ENCODE measurements around the gene SYT15. TPM values are rescaled to one million over a fixed set of nuclear protein-coding genes. Genes with fewer than 3 reads are reported as not detected.
"Not testable (repeated sequence)": the region's sequence is repeated elsewhere in the genome, so short reads cannot be mapped to it uniquely, and the experiment has no call there.

Gene SYT15
- total and polyA plus RNA-seq, 2 of the 13 experiments (the other 11 are each of a cell fraction or from before 2014, with no cell fraction given) = 0.24 to 0.38 TPM

GRCh38 chr10:46567151-46567550, 11.8 kb upstream of the SYT15 start:
- POLR2A ChIA-PET; intact Hi-C loops (cut with micrococcal nuclease; ENCODE audit: unreplicated experiment); in situ Hi-C loops (cut with HindIII; ENCODE audit: extremely low pct_ligation_motif_present, low pct_unique_long_range_greater_than_20kb): not testable (repeated sequence)

GRCh38 chr10:46570655-46571054, 8.3 kb upstream of the SYT15 start:
- H3K4me2 ChIP-seq (ENCODE audit: low read depth, low read length); intact Hi-C loops (cut with micrococcal nuclease; ENCODE audit: unreplicated experiment); POLR2A ChIA-PET; H3K4me1 ChIP-seq (ENCODE audit: insufficient read depth, low read length); DNase-seq (ENCODE audit: low spot score); BruUV-seq (replicated peaks); FAIRE-seq; H3K36me3 ChIP-seq (replicated peaks in 1 of 2; ENCODE audit: control insufficient read depth in 1 of 2, insufficient read depth in 2 of 2, low read length in 2 of 2); H3K79me2 ChIP-seq (ENCODE audit: insufficient read depth, low read length); H3K9me3 ChIP-seq (ENCODE audit: low read length); H4K20me1 ChIP-seq (ENCODE audit: insufficient read depth, low read length); ATAC-seq; CTCF ChIA-PET (ENCODE audit: low intra/inter-chr PET ratio, low total read pairs); H3K27ac ChIP-seq (ENCODE audit: extremely low read length, insufficient read depth, low read length); H2AFZ ChIP-seq (ENCODE audit: low read length); in situ Hi-C loops (cut with HindIII; ENCODE audit: extremely low pct_ligation_motif_present, low pct_unique_long_range_greater_than_20kb); H3K4me3 ChIP-seq (replicated peaks in 1 of 3; ENCODE audit: insufficient read depth in 1 of 3, low read depth in 2 of 3, low read length in 3 of 3); H3K9ac ChIP-seq (ENCODE audit: insufficient read depth, low read depth, low read length); H3K27me3 ChIP-seq (ENCODE audit: control insufficient read depth in 1 of 2, insufficient read depth in 2 of 2, low read length in 2 of 2): not testable (repeated sequence)
- no CpG with 5 or more reads among the region's 2 CpGs for WGBS (ENCODE audit: low lambda C conversion rate)

More at GRCh38 chr10:46567151-46567550, 11.8 kb upstream of the SYT15 start:
- H4K20me1 ChIP-seq (ENCODE audit: insufficient read depth, low read length); FAIRE-seq; H3K4me2 ChIP-seq (ENCODE audit: low read depth, low read length); DNase-seq (ENCODE audit: low spot score); H3K9ac ChIP-seq (ENCODE audit: insufficient read depth, low read depth, low read length); H2AFZ ChIP-seq (ENCODE audit: low read length); H3K27ac ChIP-seq (ENCODE audit: extremely low read length, insufficient read depth, low read length); H3K4me1 ChIP-seq (ENCODE audit: insufficient read depth, low read length); H3K9me3 ChIP-seq (ENCODE audit: low read length); H3K36me3 ChIP-seq (replicated peaks in 1 of 2; ENCODE audit: control insufficient read depth in 1 of 2, insufficient read depth in 2 of 2, low read length in 2 of 2); H3K27me3 ChIP-seq (ENCODE audit: control insufficient read depth in 1 of 2, insufficient read depth in 2 of 2, low read length in 2 of 2); ATAC-seq; H3K4me3 ChIP-seq (replicated peaks in 1 of 3; ENCODE audit: insufficient read depth in 1 of 3, low read depth in 2 of 3, low read length in 3 of 3); BruUV-seq (replicated peaks); CTCF ChIA-PET (ENCODE audit: low intra/inter-chr PET ratio, low total read pairs); H3K79me2 ChIP-seq (ENCODE audit: insufficient read depth, low read length): not testable (repeated sequence)
- WGBS (ENCODE audit: low lambda C conversion rate) = 94% methylated on average over 2 of the region's 9 CpGs

GRCh38 chr10:46572765-46573164, 6.2 kb upstream of the SYT15 start:
- CTCF ChIA-PET (ENCODE audit: low intra/inter-chr PET ratio, low total read pairs); H3K4me3 ChIP-seq (replicated peaks in 1 of 3; ENCODE audit: insufficient read depth in 1 of 3, low read depth in 2 of 3, low read length in 3 of 3); H3K27me3 ChIP-seq (ENCODE audit: control insufficient read depth in 1 of 2, insufficient read depth in 2 of 2, low read length in 2 of 2); H3K36me3 ChIP-seq (replicated peaks in 1 of 2; ENCODE audit: control insufficient read depth in 1 of 2, insufficient read depth in 2 of 2, low read length in 2 of 2); H3K79me2 ChIP-seq (ENCODE audit: insufficient read depth, low read length); FAIRE-seq; POLR2A ChIA-PET; DNase-seq (ENCODE audit: low spot score); H3K4me2 ChIP-seq (ENCODE audit: low read depth, low read length); BruUV-seq (replicated peaks); ATAC-seq; H3K9me3 ChIP-seq (ENCODE audit: low read length); H3K9ac ChIP-seq (ENCODE audit: insufficient read depth, low read depth, low read length); H3K27ac ChIP-seq (ENCODE audit: extremely low read length, insufficient read depth, low read length); H3K4me1 ChIP-seq (ENCODE audit: insufficient read depth, low read length); intact Hi-C loops (cut with micrococcal nuclease; ENCODE audit: unreplicated experiment); H2AFZ ChIP-seq (ENCODE audit: low read length); H4K20me1 ChIP-seq (ENCODE audit: insufficient read depth, low read length); in situ Hi-C loops (cut with HindIII; ENCODE audit: extremely low pct_ligation_motif_present, low pct_unique_long_range_greater_than_20kb): not testable (repeated sequence)
- WGBS (ENCODE audit: low lambda C conversion rate) = 40% methylated on average over 1 of the region's 4 CpGs

- H3K27me3 ChIP-seq (ENCODE audit: control insufficient read depth in 1 of 2, insufficient read depth in 2 of 2, low read length in 2 of 2); CTCF ChIA-PET (ENCODE audit: low intra/inter-chr PET ratio, low total read pairs); H3K4me3 ChIP-seq (replicated peaks in 1 of 3; ENCODE audit: insufficient read depth in 1 of 3, low read depth in 2 of 3, low read length in 3 of 3); H3K4me2 ChIP-seq (ENCODE audit: low read depth, low read length); H3K9me3 ChIP-seq (ENCODE audit: low read length); POLR2A ChIA-PET; H3K9ac ChIP-seq (ENCODE audit: insufficient read depth, low read depth, low read length); H4K20me1 ChIP-seq (ENCODE audit: insufficient read depth, low read length); in situ Hi-C loops (cut with HindIII; ENCODE audit: extremely low pct_ligation_motif_present, low pct_unique_long_range_greater_than_20kb); H3K79me2 ChIP-seq (ENCODE audit: insufficient read depth, low read length); H3K27ac ChIP-seq (ENCODE audit: extremely low read length, insufficient read depth, low read length); DNase-seq (ENCODE audit: low spot score); intact Hi-C loops (cut with micrococcal nuclease; ENCODE audit: unreplicated experiment); FAIRE-seq; H3K4me1 ChIP-seq (ENCODE audit: insufficient read depth, low read length); ATAC-seq; H2AFZ ChIP-seq (ENCODE audit: low read length); BruUV-seq (replicated peaks); H3K36me3 ChIP-seq (replicated peaks in 1 of 2; ENCODE audit: control insufficient read depth in 1 of 2, insufficient read depth in 2 of 2, low read length in 2 of 2): not testable (repeated sequence)
- WGBS (ENCODE audit: low lambda C conversion rate) = 35% methylated on average over 4 of the region's 5 CpGs
These were observed 5.6 kb upstream of the SYT15 start for GRCh38 chr10:46573314-46573713.
